Cardiac fibroblast (primary cell): ENCODE results near the gene CRY1.

Experiments
- DNase-seq, 2 donors: peaks; one replicate each; pipeline versions ENCODE4 v3.0.0 to v3.0.0-alpha.2; 2010; ENCODE audit warnings: low read depth in 2 of 2
- H3K4me3 ChIP-seq, 2 donors: replicated peaks in 1 of 2; 1 replicate in 1 of 2; 2 replicates in 1 of 2; pipeline ENCODE4 v1.5.1; 2011; ENCODE audit warnings: low read depth in 2 of 2, low read length in 2 of 2, mild to moderate bottlenecking in 2 of 2, moderate library complexity in 1 of 2
- CTCF ChIP-seq: IDR thresholded peaks from one replicate; pipeline ENCODE4 v1.5.1; 2011; ENCODE audit warnings: low read depth, mild to moderate bottlenecking, low read length, inconsistent platforms

Gene CRY1

DNA sequence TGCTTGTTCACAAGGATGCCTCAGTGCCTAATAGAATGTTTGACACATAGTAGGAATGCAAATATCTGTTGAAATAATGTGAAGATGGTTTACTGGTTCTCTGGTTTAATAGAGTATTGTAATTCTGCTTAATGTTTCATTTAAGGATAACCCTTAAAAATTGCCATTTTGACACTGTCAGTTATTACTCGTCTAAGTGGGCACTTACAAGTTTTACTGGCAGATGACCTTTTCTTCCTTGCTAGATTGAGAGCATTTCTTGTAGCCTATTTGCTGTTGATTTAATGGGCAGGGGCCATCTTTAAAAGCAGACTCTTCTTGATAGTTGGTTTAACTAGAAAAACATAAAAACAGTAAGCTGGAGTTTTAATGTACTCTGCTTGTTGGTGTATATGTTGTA is 135.8 kb downstream of the CRY1 start:
- no peak for TF ChIP-seq CTCF
- peak in 1 of 2 donors; percentile 18 for DNase-seq
- H3K4me3 ChIP-seq = peak overlapping the region; percentile 92 to 94

DNA sequence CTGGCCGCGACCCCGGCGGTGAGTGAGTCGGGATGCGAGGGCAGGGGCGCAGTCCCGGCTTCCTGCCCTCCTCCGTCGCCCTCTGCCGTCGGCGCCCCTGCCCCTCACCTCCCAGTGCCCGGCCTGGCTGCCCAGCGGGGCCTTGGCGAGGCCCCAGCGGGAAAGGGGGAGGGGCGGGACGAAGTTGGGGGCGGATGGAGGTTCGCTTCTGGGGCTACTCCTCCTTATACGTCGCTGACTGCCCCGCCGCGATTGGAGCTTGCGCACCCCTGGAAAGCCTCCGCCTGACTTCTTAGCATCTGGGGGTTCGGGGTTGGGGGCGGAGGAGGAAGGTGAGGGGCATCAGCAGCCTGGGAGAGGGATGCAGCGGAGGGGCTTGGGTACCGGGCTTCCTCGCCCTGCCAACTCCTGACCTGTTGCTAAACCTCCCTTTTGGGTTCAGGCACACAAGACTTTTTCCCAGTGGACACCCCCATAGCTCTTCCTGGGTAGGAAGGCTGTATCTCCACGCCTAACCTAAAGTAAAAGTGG is 137.2 kb downstream of the CRY1 start:
- peak; percentile 70 to 82 for DNase-seq
- no peak for TF ChIP-seq CTCF
- peak overlapping the region; percentile 92 to 94 for H3K4me3 ChIP-seq

GRCh38 chr12:106955377-106956047 is 137.8 kb downstream of the CRY1 start, which contains the start of gene TMEM263:
Gene TMEM263 (plus strand): TSS chr12:106955907. CDS start chr12:106967117, 11,210 bp downstream.
- no peak for TF ChIP-seq CTCF
- DNase-seq = peak; percentile 96 to 99
- H3K4me3 ChIP-seq = peak within 1 kb of the TSS; percentile 92 to 94

DNA sequence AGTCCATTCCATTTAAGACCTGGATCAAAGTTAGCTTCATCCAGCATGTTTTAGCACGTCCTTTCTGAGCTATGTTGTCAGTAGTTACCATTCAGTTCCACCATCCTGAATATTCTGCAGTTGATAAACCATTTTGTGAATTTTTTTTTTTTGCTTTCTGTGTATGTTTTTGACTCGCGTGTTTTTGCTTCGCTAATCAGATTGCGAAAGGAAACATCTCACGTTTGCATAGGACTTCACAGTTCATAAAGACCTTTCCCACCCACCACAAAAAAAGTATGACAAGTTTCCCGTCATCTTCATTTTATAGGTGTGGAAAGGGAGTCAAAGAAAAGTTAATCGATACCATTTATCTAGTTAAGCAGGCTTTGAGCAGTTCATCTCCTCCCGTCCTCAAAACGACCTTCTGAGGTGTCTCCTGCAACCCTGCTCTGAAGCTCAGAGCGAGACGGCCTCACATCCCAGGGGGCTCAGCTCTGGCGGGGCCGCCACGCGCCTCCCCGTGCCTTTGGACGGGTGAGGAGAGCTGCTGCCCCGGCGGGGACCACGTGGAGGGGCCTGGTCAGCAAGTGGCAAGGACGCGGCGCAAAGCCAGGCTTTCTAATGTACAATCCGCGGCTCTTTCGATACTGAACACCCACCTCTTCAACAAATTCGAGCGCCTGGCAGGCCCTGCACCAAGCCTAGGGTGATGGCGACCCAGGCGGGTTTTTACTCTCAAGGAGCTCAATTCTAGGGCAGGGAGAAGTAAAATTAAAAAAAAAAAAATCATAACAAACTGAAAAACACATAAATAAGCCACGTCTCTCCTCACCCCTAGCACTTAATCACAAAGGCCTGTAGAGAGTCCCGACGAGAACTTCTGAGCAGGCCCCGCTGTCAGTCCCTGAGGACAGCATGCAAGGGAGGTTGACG is 138.6 kb downstream of the CRY1 start:
- no peak for TF ChIP-seq CTCF
- DNase-seq = peak in 1 of 2 donors; percentile 39
- H3K4me3 ChIP-seq = peak overlapping the region; percentile 51 to 92

DNA sequence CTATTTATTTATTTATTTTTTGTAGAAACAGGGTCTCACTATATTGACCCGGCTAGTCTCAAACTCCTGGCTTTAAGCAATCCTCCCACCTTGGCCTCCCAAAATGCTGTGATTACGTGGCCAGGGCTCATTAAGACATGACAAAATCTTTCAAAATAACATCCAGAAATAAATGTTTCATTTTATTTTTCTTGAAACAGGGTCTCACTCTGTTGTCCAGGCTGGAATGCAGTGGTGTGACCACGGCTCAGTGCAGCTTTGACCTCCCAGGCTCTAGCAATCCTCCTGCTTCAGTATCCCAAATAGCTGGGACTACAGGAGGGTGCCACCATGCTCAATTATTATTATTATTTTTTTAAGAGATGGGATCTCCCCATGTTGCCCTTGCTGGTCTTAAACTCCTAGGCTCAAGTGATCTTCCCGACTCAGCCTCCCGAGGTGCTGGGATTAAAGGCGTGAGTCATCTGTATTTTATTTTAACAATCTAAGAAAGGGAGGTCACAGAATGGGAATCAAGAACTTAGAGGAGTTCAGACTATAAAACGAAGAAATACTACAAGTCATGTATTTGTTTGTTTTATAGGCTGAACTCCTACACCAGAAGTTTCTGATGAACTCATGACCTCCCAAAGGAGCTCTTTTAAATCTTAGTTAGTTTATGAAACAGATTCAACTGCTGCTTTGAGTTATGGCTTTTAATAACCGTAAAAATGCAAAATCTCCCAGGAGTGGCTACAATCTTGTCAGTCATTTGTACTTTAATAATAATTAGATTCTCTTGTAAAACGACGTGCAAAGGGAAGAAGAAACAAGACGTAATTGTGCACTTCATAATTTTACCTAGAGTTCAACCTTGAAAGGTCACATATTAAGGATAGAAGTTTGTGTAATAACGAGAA is 139.7 kb downstream of the CRY1 start:
- DNase-seq = no peak
- TF ChIP-seq CTCF = no peak
- no peak overlapping the region for H3K4me3 ChIP-seq

- no peak overlapping the region for H3K4me3 ChIP-seq
- no peak for TF ChIP-seq CTCF
- no peak for DNase-seq
Observed at GRCh38 chr12:106950591-106950990, 142.8 kb downstream of the CRY1 start.
